HG02588 (cell line): ENCODE data around the gene KLHL35.

ENCODE experiments used
- ATAC-seq: cut with Tn5 transposase; IDR thresholded peaks from one replicate; pipeline ENCODE4 v1.9.1; 2021; ENCODE audit warnings: mild to moderate bottlenecking, moderate library complexity; ENCODE audit not compliant: unreplicated experiment

The KLHL35 gene, protein sequence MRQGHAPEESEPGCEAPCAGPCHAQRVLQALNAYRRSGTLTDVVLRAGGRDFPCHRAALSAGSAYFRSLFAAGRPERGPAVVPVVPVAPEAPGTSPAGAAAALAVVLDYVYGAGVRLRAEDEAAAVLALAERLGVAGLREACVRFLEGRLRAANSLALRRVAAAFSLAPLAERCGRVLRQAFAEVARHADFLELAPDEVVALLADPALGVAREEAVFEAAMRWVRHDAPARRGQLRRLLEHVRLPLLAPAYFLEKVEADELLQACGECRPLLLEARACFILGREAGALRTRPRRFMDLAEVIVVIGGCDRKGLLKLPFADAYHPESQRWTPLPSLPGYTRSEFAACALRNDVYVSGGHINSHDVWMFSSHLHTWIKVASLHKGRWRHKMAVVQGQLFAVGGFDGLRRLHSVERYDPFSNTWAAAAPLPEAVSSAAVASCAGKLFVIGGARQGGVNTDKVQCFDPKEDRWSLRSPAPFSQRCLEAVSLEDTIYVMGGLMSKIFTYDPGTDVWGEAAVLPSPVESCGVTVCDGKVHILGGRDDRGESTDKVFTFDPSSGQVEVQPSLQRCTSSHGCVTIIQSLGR

GRCh38 chr11:75432911-75433321, at the start of gene KLHL35:
Gene KLHL35, minus strand, starts transcription at chr11:75433203. Its CDS starts 2,574 bp downstream, at chr11:75430629.
- no peak for ATAC-seq

- no peak for ATAC-seq
These were observed 49.1 kb upstream of the KLHL35 start for GRCh38 chr11:75481922-75482606.

GRCh38 chr11:75481223-75481921, 48.4 kb upstream of the KLHL35 start:
- ATAC-seq, result no peak

DNA sequence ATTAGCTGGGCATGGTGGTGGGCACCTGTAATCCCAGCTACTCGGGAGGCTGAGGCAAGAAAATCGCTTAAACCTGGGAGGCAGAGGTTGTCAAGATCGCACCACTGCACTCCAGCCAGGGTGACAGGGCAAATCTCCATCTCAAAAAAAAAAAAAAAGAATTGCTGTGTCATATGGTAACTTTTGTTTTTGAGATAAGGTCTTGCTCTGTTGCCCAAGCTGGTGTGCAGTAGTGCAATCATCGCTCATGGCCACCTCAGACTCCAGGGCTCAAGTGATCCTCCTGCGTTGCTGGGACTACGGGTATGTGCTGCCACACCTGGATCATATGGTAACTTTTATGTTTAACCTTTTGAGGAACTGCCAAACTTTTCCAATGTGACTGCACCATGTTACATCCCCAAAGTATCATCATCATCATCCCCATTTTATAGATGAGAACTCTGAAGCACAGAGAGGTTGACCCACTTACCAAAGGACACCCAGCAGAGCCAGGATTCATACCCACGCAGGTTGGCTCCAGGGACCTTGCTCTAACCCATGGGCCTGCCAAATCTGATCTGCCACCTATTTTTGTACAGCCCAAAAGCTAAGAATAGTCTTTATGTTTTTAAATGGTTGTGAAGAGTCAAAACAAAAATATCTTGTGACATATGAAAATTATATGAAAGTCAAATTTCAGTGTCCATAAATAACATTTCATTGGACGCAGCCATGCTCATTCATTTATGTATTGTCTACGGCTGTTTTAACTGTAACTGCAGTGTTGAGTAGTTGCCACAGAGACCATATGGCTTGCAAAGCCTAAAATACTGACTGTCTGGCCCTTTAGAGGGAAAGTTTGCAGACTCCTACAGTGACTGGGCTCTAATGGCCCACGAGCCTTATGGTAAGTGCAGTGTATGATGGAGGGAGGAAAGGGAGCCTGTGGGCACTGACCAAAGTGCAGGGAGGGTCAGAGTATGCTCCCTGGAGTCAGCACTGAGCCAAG, 47.5 kb upstream of the KLHL35 start:
- ATAC-seq, result no peak

DNA sequence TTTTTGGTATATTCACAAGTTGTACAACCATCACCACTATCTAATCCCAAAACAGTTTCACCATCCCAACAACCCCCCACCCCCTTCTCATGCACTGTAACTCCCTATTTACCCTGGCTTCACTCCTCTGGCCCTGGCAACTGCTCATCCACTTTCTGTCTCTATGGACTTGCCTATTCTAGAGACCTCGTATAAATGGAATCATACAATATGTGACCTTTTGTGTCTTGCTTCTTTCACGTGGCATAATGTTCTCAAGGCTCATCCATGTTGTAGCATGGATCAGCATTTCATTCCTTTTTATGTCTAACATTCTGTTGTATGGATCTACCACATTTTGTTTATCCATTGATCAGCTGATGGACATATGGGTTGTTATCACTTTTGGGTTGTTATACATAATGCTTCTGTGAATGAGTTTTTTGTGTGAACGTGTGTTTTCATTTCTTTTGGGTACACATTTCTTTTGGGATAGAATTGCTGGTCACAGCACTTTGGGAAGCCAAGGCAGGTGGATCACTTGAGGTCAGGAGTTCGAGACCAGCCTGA, 46.7 kb upstream of the KLHL35 start:
- ATAC-seq, result no peak

- no peak for ATAC-seq
These were observed 46.0 kb upstream of the KLHL35 start for GRCh38 chr11:75478783-75479596.

DNA sequence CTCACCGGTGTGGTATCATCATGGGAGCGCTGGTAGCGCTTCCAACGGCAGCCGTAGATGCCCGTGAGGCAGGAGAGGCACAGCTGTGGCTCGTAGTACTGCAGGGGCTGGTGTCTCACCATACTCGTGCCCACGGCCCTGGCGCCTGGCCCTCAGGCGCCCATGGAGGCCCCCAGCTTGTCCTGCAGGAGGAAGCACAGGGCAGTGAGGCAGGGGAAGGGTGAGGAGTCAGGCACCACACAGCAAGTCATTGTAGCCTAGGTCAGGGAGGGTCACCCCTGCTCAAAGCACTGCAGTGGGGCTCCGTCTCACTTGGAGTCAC, 44.6 kb upstream of the KLHL35 start:
- ATAC-seq, result no peak

GRCh38 chr11:75476739-75477613, 44.0 kb upstream of the KLHL35 start:
- no peak for ATAC-seq

GRCh38 chr11:75475767-75476650, 43.0 kb upstream of the KLHL35 start:
- ATAC-seq, result no peak

DNA sequence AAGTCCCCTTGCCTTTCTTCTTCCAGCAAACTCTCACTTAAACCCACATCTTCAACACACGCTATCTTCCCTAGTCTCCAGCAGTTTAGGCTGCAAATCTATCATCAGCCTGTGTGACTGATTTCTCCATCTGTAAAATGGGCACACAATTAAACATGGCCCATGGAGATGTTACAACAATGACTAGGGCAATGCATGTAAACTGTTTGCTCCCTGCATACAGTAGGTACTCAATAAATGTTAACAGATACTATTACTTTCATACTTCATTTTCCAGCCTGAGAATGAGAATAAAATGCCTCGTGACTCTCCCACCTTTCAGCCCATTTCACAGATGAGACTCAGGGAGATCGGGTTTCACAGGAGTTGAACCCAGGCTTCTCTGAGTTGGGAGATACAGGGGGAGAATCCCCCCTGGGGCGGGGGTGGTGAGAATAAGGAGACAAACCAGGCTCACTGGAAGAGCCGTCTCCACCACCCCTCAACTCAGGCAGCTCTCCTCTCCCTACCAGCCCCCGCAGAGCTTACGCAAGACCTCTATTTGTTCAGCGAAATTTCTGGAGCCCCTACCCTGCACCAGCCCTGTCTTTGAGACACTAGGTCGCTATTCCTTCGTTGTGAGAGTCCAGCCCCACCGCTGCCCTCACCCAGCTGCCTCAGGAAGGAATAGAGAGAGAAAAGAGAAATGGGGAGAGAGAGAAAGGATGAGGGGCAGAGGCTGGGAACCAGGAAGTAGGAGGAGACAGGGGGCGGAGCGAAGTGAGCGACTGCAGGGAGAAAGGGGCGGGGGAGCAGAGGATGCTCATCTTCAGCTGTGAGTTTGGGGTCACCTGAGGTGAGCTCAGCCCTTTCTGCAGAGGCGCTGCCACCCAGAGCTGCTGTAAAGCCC, 42.1 kb upstream of the KLHL35 start:
- ATAC-seq, result no peak

DNA sequence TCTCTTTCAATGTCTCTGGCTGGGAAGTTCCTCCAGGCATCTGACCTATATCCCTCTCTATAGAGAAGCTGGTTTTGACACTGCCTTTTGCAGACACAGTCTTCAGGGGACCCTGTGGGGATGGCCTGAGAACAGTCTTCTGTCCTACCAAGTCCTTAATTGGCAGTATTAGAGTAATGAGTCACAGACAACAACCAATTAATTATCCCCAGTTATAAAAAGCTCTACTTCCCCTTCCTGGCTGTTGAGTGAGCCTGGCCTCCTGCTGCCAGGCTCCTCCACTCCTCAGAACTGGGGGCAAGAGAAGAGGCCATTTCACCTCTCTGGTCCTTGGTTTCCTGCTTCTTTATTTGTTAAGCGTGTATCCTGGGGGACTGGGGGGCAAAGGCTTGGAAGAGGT, 41.2 kb upstream of the KLHL35 start:
- no peak for ATAC-seq

- no peak for ATAC-seq
These were observed 40.7 kb upstream of the KLHL35 start for GRCh38 chr11:75473684-75474083.

GRCh38 chr11:75472081-75472732, 39.2 kb upstream of the KLHL35 start:
- no peak for ATAC-seq

DNA sequence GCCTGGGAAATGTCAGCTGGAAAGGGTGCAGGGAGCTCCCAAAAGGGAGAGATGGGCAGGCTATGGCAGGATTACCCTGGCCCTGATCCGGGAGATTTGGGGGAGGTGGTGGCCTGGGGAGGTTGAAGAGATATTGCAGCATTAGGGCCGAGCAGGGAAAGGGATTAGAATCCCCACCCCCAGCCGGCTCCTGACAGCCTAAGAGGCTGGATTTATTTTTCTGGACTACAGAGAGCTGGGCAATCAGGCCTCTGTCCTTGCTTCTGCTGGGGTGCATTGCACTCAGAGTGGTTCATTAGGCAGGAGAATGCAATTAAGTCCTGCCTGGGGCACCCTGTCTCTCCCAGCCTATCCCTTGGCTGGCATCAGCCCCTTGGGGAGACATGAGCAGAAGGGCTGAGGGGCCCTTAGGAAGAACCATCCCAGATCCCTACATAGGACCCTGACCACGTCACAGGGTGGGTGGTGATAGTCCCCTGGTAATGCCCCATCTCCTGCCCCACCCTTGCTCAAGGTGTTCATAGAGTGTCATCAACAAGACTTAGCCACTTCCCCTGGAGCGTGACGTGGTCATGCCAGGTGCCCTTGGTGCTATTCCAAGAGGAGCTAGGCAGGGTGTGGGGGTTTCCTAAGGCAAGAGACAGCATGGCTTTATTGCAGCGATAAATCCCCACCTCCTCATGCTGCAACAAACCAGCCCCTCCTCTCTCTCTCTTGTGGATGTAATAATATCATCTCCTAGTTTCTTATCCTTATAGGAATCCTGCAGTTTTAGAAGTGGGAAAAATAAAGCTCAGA, 38.4 kb upstream of the KLHL35 start:
- ATAC-seq, result no peak
